NCI-H1930 (cell line): ENCODE results near the gene COX5B.
"Not testable (repeated sequence)": the region's sequence is repeated elsewhere in the genome, so short reads cannot be mapped to it uniquely, and the experiment has no call there.

Source experiments
- DNase-seq, 2 experiments: peaks; one replicate each; lab custom pipeline; 2025; lab: John Stamatoyannopoulos, UW

The COX5B gene

DNA sequence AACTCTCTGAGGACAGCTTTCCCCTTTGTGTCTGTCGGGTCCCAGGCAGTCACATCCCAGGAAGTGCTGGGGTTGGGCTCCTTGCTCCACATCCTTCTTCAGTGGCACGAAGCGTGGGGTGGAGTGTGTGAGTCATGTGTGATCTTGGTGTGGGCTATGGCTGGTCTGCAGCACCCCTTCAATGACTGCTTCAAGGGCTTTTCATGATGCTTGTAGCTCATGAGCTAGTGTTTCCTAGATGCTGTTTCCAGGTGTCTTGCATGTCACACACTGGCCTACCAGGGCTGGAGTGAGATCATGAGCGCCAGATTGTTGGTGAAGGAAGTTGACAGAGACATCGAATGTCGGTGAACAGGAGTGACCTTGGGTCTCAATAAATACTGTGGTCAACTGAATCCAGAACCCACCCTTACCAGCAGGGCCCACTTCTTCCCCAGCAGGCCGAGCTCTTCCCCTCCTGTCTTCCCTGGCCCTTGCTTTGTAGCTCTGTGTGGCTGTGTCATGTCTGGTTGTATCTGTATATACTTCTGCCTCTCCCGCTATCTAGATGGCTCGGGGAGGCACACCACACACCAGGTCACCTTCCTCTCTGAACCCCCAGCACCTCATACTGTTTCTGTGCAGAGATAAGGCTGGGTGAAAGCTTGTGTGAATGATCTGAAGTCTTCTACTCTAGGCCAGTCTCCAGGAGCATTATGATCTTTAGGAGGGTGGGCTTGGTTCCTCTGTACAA, 27.5 kb downstream of the COX5B start:
- DNase-seq = no peak

- no peak for DNase-seq
Observed at GRCh38 chr2:97673915-97674283, 28.0 kb downstream of the COX5B start.

DNA sequence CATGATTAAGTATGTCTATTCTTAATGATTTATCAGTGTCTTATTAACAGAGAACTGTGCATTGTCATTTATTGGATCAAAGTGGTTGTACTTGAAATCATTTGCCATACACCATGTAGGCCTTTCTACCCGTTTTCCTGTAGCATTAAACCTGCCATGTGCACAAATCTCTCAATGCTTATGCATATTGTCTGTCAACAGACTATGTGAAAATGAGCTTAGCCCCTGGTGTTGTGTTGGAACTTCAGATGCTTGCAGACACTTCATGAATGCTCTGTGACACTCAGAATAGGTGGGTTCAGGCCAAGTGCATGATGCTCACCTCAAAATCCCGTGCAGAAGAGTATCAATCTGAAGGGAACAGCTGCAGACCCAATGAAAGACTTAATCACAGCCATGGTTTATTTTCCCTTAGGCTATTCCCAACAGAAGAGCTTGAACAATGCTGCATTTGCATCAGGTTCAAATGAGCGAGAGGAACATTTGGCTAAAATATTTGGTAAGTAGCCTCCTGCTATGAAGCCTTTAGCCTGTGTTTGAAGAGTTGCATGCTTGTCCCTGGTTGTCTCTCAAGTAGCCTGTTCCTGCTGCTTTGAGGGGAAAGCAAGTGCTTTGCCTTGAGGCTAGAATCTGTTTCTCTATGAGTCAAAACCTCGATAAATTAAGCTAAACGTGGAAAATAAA, 29.7 kb downstream of the COX5B start:
- DNase-seq = no peak

DNA sequence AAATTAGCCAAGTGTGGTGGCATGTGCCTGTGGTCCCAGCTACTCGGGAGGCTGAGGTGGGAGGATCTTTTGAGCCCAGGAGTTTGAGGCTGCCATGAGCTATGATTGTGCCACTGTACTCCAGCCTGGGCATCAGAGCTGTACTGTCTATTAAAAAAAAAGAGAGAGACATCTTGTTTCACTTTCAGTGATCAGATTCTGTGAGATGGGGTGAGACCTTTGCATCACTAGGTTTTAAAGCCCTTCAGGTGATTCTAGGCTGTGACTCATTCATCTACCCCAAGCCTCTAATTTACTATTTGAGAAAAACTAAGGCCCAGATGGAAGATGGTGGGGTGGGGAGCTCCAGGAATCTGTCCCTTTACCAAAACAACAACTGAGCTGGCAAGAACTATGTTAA, 30.8 kb downstream of the COX5B start:
- no peak for DNase-seq

GRCh38 chr2:97677480-97677879, 31.6 kb downstream of the COX5B start:
- no peak for DNase-seq

DNA sequence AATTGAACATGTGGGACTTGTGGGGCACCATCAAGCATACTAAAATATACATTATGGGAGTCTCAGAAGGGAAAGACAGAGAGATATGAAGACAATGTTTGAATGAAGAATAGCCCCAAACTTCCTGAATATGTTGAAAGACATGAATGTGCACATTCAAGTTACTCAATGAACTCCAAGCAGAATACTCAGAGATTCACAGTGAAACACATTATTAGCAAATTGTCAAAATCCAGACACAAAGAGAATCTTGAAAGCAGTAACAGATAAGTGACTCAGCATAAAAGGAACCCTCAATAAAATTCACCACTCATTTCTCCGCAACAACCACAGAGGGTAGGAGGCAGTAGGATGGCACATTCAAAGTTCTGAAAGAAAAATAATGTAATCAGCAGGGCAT, 32.4 kb downstream of the COX5B start:
- no peak for DNase-seq

GRCh38 chr2:97687235-97687634, 41.4 kb downstream of the COX5B start:
- DNase-seq = not testable (repeated sequence)

GRCh38 chr2:97688062-97688827, 42.4 kb downstream of the COX5B start:
- no peak for DNase-seq

- no peak for DNase-seq
Observed at GRCh38 chr2:97691166-97691565, 45.3 kb downstream of the COX5B start.

DNA sequence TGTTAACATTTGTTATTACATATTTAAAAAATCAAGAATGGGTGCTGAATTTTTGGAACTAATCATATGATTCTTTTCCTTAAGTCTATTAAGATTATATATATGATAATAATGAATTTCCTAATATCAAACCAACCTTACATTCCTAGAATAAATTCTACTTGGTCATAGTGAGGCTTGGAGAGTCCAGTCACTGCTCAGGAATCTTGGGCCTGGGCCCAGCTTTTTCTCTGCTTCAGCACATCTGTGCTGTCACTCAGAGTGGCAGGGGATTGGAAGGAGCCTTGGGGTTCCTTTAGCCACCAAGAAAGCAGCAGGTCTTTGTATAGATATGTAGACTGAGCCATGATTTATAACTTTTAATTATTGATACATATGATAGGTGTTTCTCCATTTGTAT, 47.6 kb downstream of the COX5B start:
- no peak for DNase-seq

GRCh38 chr2:97695744-97696143, 49.9 kb downstream of the COX5B start:
- no peak for DNase-seq

GRCh38 chr2:97697252-97698235, 51.7 kb downstream of the COX5B start:
- DNase-seq = peak; percentile 36 to 77
